Smooth muscle cell (in vitro differentiated cells): ENCODE data around the gene ODF2. TPM values are rescaled to one million over a fixed set of nuclear protein-coding genes. Genes with fewer than 3 reads are reported as not detected.

ENCODE experiments used
- DNase-seq: peaks from one replicate; lab custom pipeline; 2025; ENCODE audit not compliant: unreplicated experiment; lab: John Stamatoyannopoulos, UW
- H2AFZ ChIP-seq: fragments of 200-600 bp; sonication (generic); 2 replicates; pipeline ENCODE4 v1.6.0; 2016; ENCODE audit warnings: antibody characterized with exemption, low read depth, mild to moderate bottlenecking
- H3F3A ChIP-seq: fragments of 200-600 bp; sonication (generic); 2 replicates; pipeline ENCODE4 v1.6.0; 2017; ENCODE audit warnings: antibody characterized with exemption, low read depth
- H3K27ac ChIP-seq: fragments of 200-600 bp; sonication (generic); 2 replicates; pipeline ENCODE4 v1.5.1; 2016; ENCODE audit warnings: low read depth, mild to moderate bottlenecking
- H3K27me3 ChIP-seq: fragments of 200-600 bp; sonication (generic); 2 replicates; pipeline ENCODE4 v1.6.1; 2016; ENCODE audit warnings: low read depth, mild to moderate bottlenecking
- H3K36me3 ChIP-seq: fragments of 200-600 bp; sonication (generic); 2 replicates; pipeline ENCODE4 v1.5.1; 2016; ENCODE audit warnings: low read depth
- H3K4me1 ChIP-seq: fragments of 200-600 bp; sonication (generic); 2 replicates; pipeline ENCODE4 v1.5.1; 2016; ENCODE audit warnings: low read depth
- H3K4me2 ChIP-seq: fragments of 200-600 bp; sonication (generic); 2 replicates; pipeline ENCODE4 v1.6.0; 2016; ENCODE audit warnings: mild to moderate bottlenecking
- H3K4me3 ChIP-seq: fragments of 200-600 bp; sonication (generic); 2 replicates; pipeline ENCODE4 v1.5.1; 2016; ENCODE audit warnings: mild to moderate bottlenecking
- H3K79me2 ChIP-seq: fragments of 200-600 bp; sonication (generic); 2 replicates; pipeline ENCODE4 v1.6.0; 2016; ENCODE audit warnings: low read depth, mild to moderate bottlenecking
- H3K9ac ChIP-seq: fragments of 200-600 bp; sonication (generic); 2 replicates; pipeline ENCODE4 v1.6.0; 2016; ENCODE audit warnings: low read depth
- H3K9me3 ChIP-seq: fragments of 200-600 bp; sonication (generic); replicated peaks from 2 replicates; pipeline ENCODE4 v1.5.1; 2016; ENCODE audit warnings: low read depth
- H4K20me1 ChIP-seq: fragments of 200-600 bp; sonication (generic); 2 replicates; pipeline ENCODE4 v1.6.0; 2016; ENCODE audit warnings: low read depth
- CTCF ChIP-seq: fragments of 200-600 bp; sonication (generic); IDR thresholded peaks from 2 replicates; pipeline ENCODE4 v1.5.1; 2017; ENCODE audit warnings: borderline replicate concordance, mild to moderate bottlenecking, antibody characterized with exemption; ENCODE audit not compliant: insufficient read depth, poor library complexity, severe bottlenecking
- WGBS: methylation state at CpG from one replicate; pipeline ENCODE4 v1.1.7; 2016; ENCODE audit warnings: low lambda C conversion rate; 5-methylcytosine and 5-hydroxymethylcytosine counted together
- polyA plus RNA-seq: library from polyadenylated mRNA; unstranded; fragments of >200 nt; fragmentation: Nextera tagmentation; extraction: Ambion mirVana; gene quantifications from 2 replicates; pipeline ENCODE4 v1.2.1, GENCODE V29; 2016
- total RNA-seq: library from RNA; depleted of rRNA; stranded (reverse); fragments of >200 nt; gene quantifications from 2 replicates; pipeline ENCODE4 v1.2.3, GENCODE V29; 2014

The ODF2 gene
- total and polyA plus RNA-seq, 2 experiments from 2014 or later: 17.7 to 33.2 TPM

GRCh38 chr9:128459011-128459410 lies 3.2 kb downstream of the ODF2 start:
- Histone ChIP-seq H3K9ac (no peak overlapping the region), H3K9me3 (no peaks in the 10 kb centered on the region), H3K36me3 (peaks cover 10% of the 10 kb centered on the region), H3F3A (no peaks in the 10 kb centered on the region), H3K27ac (no peak overlapping the region), H3K4me3 (no peak overlapping the region), H3K4me2 (no peak overlapping the region), H4K20me1 (peaks cover 14% of the 10 kb centered on the region), H2AFZ (no peak overlapping the region), H3K27me3 (no peaks in the 10 kb centered on the region), H3K4me1 (peaks cover 7% of the 10 kb centered on the region), H3K79me2 (peaks cover 21% of the 10 kb centered on the region)
- DNase-seq: no peak
- WGBS: 97% methylated on average over 3 of the region's 3 CpGs
- TF ChIP-seq CTCF: no peak

- no peak overlapping the region for H3K9ac ChIP-seq
- no peaks in the 10 kb centered on the region for H3K79me2 ChIP-seq
- no peak overlapping the region for H3K4me2 ChIP-seq
- WGBS: 96% methylated on average over 7 of the region's 7 CpGs
- H3K4me3 ChIP-seq: no peak overlapping the region
- no peak for DNase-seq
- H3K36me3 ChIP-seq: no peaks in the 10 kb centered on the region
- no peaks in the 10 kb centered on the region for H3F3A ChIP-seq
- TF ChIP-seq CTCF: no peak
- no peak overlapping the region for H3K27ac ChIP-seq
- H4K20me1 ChIP-seq: no peaks in the 10 kb centered on the region
- H2AFZ ChIP-seq: no peak overlapping the region
- H3K4me1 ChIP-seq: no peaks in the 10 kb centered on the region
- H3K9me3 ChIP-seq: no peaks in the 10 kb centered on the region
- no peaks in the 10 kb centered on the region for H3K27me3 ChIP-seq
Measured at GRCh38 chr9:128469070-128469469, 13.3 kb downstream of the ODF2 start.

- H3K79me2 ChIP-seq: no peaks in the 10 kb centered on the region
- no peaks in the 10 kb centered on the region for H3K9me3 ChIP-seq
- H3K4me1 ChIP-seq: no peaks in the 10 kb centered on the region
- H3K9ac ChIP-seq: no peak overlapping the region
- H3F3A ChIP-seq: no peaks in the 10 kb centered on the region
- TF ChIP-seq CTCF: no peak
- no peaks in the 10 kb centered on the region for H3K36me3 ChIP-seq
- H3K4me2 ChIP-seq: no peak overlapping the region
- no peak overlapping the region for H3K4me3 ChIP-seq
- no peak for DNase-seq
- 96% methylated on average over 5 of the region's 5 CpGs for WGBS
- no peak overlapping the region for H3K27ac ChIP-seq
- no peaks in the 10 kb centered on the region for H3K27me3 ChIP-seq
- H2AFZ ChIP-seq: no peak overlapping the region
- no peaks in the 10 kb centered on the region for H4K20me1 ChIP-seq
Measured at GRCh38 chr9:128470560-128470959, 14.8 kb downstream of the ODF2 start.

GRCh38 chr9:128473104-128473503 lies 17.3 kb downstream of the ODF2 start:
- no peak overlapping the region for H3K4me3 ChIP-seq
- no peak overlapping the region for H3K27ac ChIP-seq
- no peak overlapping the region for H3K4me2 ChIP-seq
- H3K9ac ChIP-seq: no peak overlapping the region
- no peak for DNase-seq
- no peaks in the 10 kb centered on the region for H4K20me1 ChIP-seq
- H3K79me2 ChIP-seq: no peaks in the 10 kb centered on the region
- no peak overlapping the region for H2AFZ ChIP-seq
- TF ChIP-seq CTCF: no peak
- H3K27me3 ChIP-seq: no peaks in the 10 kb centered on the region
- no peaks in the 10 kb centered on the region for H3K4me1 ChIP-seq
- H3K36me3 ChIP-seq: no peaks in the 10 kb centered on the region
- H3K9me3 ChIP-seq: no peaks in the 10 kb centered on the region
- H3F3A ChIP-seq: no peaks in the 10 kb centered on the region
- WGBS: 99% methylated on average over 5 of the region's 5 CpGs
